Aorta (tissue), 5 donors: ENCODE data around the gene CENPF. TPM values are rescaled to one million over a fixed set of nuclear protein-coding genes. Genes with fewer than 3 reads are reported as not detected.

ENCODE experiments used
- ATAC-seq: fragments of 200-7000 bp; cut with Tn5 transposase; one replicate; pipeline ENCODE4 v1.9.1; 2022; ENCODE audit warnings: moderate library complexity; ENCODE audit not compliant: low FRiP score
- DNase-seq, 2 donors: peaks; one replicate each; pipeline ENCODE4 v3.0.0-alpha.2; 2020
- H3K27ac ChIP-seq, 2 donors: one replicate each; pipeline ENCODE4 v1.5.1; 2013; ENCODE audit warnings: low read length in 2 of 2, mild to moderate bottlenecking in 2 of 2, moderate library complexity in 2 of 2, control low read depth in 1 of 2, inconsistent platforms in 1 of 2, low read depth in 1 of 2
- H3K27me3 ChIP-seq, 2 donors: one replicate each; pipeline ENCODE4 v1.6.1; 2013; ENCODE audit warnings: control low read depth in 1 of 2, low read length in 1 of 2, mild to moderate bottlenecking in 1 of 2, moderate library complexity in 1 of 2; ENCODE audit not compliant: insufficient read depth in 2 of 2, control insufficient read depth in 1 of 2
- H3K36me3 ChIP-seq, 2 donors: one replicate each; pipeline ENCODE4 v1.6.1; 2013; ENCODE audit warnings: control low read depth in 1 of 2, low read length in 1 of 2, mild to moderate bottlenecking in 1 of 2; ENCODE audit not compliant: insufficient read depth in 2 of 2, control insufficient read depth in 1 of 2
- H3K4me1 ChIP-seq, 2 donors: one replicate each; pipeline ENCODE4 v1.6.1; 2013; ENCODE audit warnings: low read length in 2 of 2, control low read depth in 1 of 2, mild to moderate bottlenecking in 1 of 2, moderate library complexity in 1 of 2; ENCODE audit not compliant: insufficient read depth in 2 of 2, control insufficient read depth in 1 of 2
- H3K4me3 ChIP-seq, 2 donors: one replicate each; pipeline ENCODE4 v1.5.1; 2013; ENCODE audit warnings: low read length in 2 of 2, control low read depth in 1 of 2, mild to moderate bottlenecking in 1 of 2
- H3K9me3 ChIP-seq: one replicate; pipeline ENCODE4 v1.6.1; 2013; ENCODE audit warnings: mild to moderate bottlenecking, low read length; ENCODE audit not compliant: control insufficient read depth
- WGBS, 2 donors: extraction: QIAGEN DNeasy Blood & Tissue Kit; methylation state at CpG; one replicate each; pipeline ENCODE4 v1.1.7; 2013; 5-methylcytosine and 5-hydroxymethylcytosine counted together
- intact Hi-C, 2 donors: fragments of 100-400 bp; cut with DNase I; formaldehyde crosslinking; loops; one replicate each; pipeline versions ENCODE4 v1.14.2 to v1.15.0; 2022
- polyA plus RNA-seq, 2 donors: library from polyadenylated mRNA; stranded (reverse); fragments of 200-250 nt; gene quantifications; one replicate each; pipeline ENCODE4 v1.2.3, GENCODE V29; 2013
- total RNA-seq, 2 donors: library from RNA; stranded (reverse); fragmentation: NEBNext Ultra II Directional; extraction: Animal tissue kit (Norgen Biotek cat#: 25700); gene quantifications; one replicate each; pipeline ENCODE4 v1.2.1, GENCODE V29; 2021
- donor health status: healthy with polysubstance abuse.
- donor health status: Bipolar disorder and iron deficiency.
- donor health status: DM: no; HTN: no; CAD: no.
- donor health status: DM: no; HTN: no; CAD: no.
- donor health status: DM: yes; HTN: yes; CAD: no.

Gene CENPF
- total and polyA plus RNA-seq, 4 donors: 0.05 to 4.3 (median 1.1) TPM

GRCh38 chr1:214582289-214582891 is 20.6 kb upstream of the CENPF start:
- no peak for ATAC-seq
- no peaks in the 10 kb centered on the region for H3K9me3 ChIP-seq
- 38 to 39% methylated on average over 7 of the region's 7 CpGs for WGBS, 2 donors
- H3K36me3 ChIP-seq: no peaks in the 10 kb centered on the region
- intact Hi-C loops: loop anchor here in 1 of 2 donors (5.0 kb wide), 1 partner anchor 195 kb away; no protein-coding TSS in a partner anchor
- H3K27me3 ChIP-seq: no peaks in the 10 kb centered on the region
- H3K27ac ChIP-seq: no peak overlapping the region
- no peaks in the 10 kb centered on the region for H3K4me1 ChIP-seq
- DNase-seq: no peak
- H3K4me3 ChIP-seq: no peak overlapping the region

GRCh38 chr1:214583113-214583512 is 19.9 kb upstream of the CENPF start:
- intact Hi-C loops: loop anchor here in 1 of 2 donors (5.0 kb wide), 1 partner anchor 196 kb away; no protein-coding TSS in a partner anchor

GRCh38 chr1:214583824-214584554 is 19.0 kb upstream of the CENPF start:
- DNase-seq (no peak), ATAC-seq (no peak)
- H3K27ac ChIP-seq: no peak overlapping the region
- H3K9me3 ChIP-seq: no peaks in the 10 kb centered on the region
- no peak overlapping the region for H3K4me3 ChIP-seq
- no peaks in the 10 kb centered on the region for H3K4me1 ChIP-seq
- H3K36me3 ChIP-seq: no peaks in the 10 kb centered on the region
- H3K27me3 ChIP-seq: no peaks in the 10 kb centered on the region
- intact Hi-C loops: loop anchor here (2.0 to 5.0 kb wide), 3 partner anchors 195 to 251 kb away; no protein-coding TSS in a partner anchor
- WGBS, 2 donors: 89 to 96% methylated on average over 7 of the region's 7 CpGs

More at GRCh38 chr1:214583113-214583512, 19.9 kb upstream of the CENPF start:
- Histone ChIP-seq H3K27me3 (no peaks in the 10 kb centered on the region), H3K36me3 (no peaks in the 10 kb centered on the region), H3K4me3 (no peak overlapping the region), H3K27ac (no peak overlapping the region), H3K9me3 (no peaks in the 10 kb centered on the region), H3K4me1 (no peaks in the 10 kb centered on the region)
- WGBS, 2 donors: 22 to 25% methylated on average over 6 of the region's 6 CpGs
- DNase-seq: no peak
- ATAC-seq: no peak

- intact Hi-C loops: loop anchor here (2.0 to 5.0 kb wide), 4 partner anchors 196 to 323 kb away; no protein-coding TSS in a partner anchor
- H3K27me3 ChIP-seq: no peaks in the 10 kb centered on the region
- no peaks in the 10 kb centered on the region for H3K36me3 ChIP-seq
- H3K9me3 ChIP-seq: no peaks in the 10 kb centered on the region
- ATAC-seq: peak; percentile 65
- no peak for DNase-seq
- H3K4me3 ChIP-seq: no peak overlapping the region
- no peaks in the 10 kb centered on the region for H3K4me1 ChIP-seq
- 47 to 49% methylated on average over 1 of the region's 1 CpG for WGBS, 2 donors
- no peak overlapping the region for H3K27ac ChIP-seq
These were observed 17.9 kb upstream of the CENPF start for GRCh38 chr1:214584805-214585766.

- no peak for DNase-seq
- intact Hi-C loops: loop anchor here (5.0 kb wide), 1 partner anchor 324 kb away; no protein-coding TSS in a partner anchor
- 91 to 94% methylated on average over 3 of the region's 3 CpGs for WGBS, 2 donors
- H3K27me3 ChIP-seq: no peaks in the 10 kb centered on the region
- H3K4me3 ChIP-seq: no peak overlapping the region
- no peaks in the 10 kb centered on the region for H3K36me3 ChIP-seq
- no peak for ATAC-seq
- H3K4me1 ChIP-seq: no peaks in the 10 kb centered on the region
- H3K27ac ChIP-seq: no peak overlapping the region
- H3K9me3 ChIP-seq: no peaks in the 10 kb centered on the region
These were observed 16.4 kb upstream of the CENPF start for GRCh38 chr1:214586621-214587020.

GRCh38 chr1:214587165-214587564 is 15.8 kb upstream of the CENPF start:
- no peaks in the 10 kb centered on the region for H3K36me3 ChIP-seq
- no peak overlapping the region for H3K4me3 ChIP-seq
- H3K27ac ChIP-seq: no peak overlapping the region
- ATAC-seq: no peak
- 86 to 90% methylated on average over 5 of the region's 5 CpGs for WGBS, 2 donors
- no peaks in the 10 kb centered on the region for H3K4me1 ChIP-seq
- intact Hi-C loops: loop anchor here (5.0 kb wide), 1 partner anchor 325 kb away; no protein-coding TSS in a partner anchor
- DNase-seq: no peak
- no peaks in the 10 kb centered on the region for H3K9me3 ChIP-seq
- H3K27me3 ChIP-seq: no peaks in the 10 kb centered on the region

- Histone ChIP-seq H3K27ac (no peak overlapping the region), H3K4me3 (no peak overlapping the region), H3K9me3 (no peaks in the 10 kb centered on the region), H3K27me3 (no peaks in the 10 kb centered on the region), H3K4me1 (no peaks in the 10 kb centered on the region), H3K36me3 (no peaks in the 10 kb centered on the region)
- DNase-seq (no peak), ATAC-seq (no peak)
- 86 to 90% methylated on average over 4 of the region's 4 CpGs for WGBS, 2 donors
- intact Hi-C loops: loop anchor here (5.0 kb wide), 1 partner anchor 327 kb away; no protein-coding TSS in a partner anchor
These were observed 13.9 kb upstream of the CENPF start for GRCh38 chr1:214588963-214589597.

GRCh38 chr1:214590696-214591095 is 12.3 kb upstream of the CENPF start:
- Histone ChIP-seq H3K27ac (no peak overlapping the region), H3K27me3 (no peaks in the 10 kb centered on the region), H3K36me3 (no peaks in the 10 kb centered on the region), H3K9me3 (no peaks in the 10 kb centered on the region), H3K4me3 (no peak overlapping the region), H3K4me1 (no peaks in the 10 kb centered on the region)
- 91 to 92% methylated on average over 5 of the region's 5 CpGs for whole genome bisulfite sequencing, 2 donors
- ATAC-seq: no peak
- no peak for DNase-seq
- intact Hi-C loops: no loop called here
